ENCODE measurements around the gene AFG3L2.

Gene AFG3L2

DNA sequence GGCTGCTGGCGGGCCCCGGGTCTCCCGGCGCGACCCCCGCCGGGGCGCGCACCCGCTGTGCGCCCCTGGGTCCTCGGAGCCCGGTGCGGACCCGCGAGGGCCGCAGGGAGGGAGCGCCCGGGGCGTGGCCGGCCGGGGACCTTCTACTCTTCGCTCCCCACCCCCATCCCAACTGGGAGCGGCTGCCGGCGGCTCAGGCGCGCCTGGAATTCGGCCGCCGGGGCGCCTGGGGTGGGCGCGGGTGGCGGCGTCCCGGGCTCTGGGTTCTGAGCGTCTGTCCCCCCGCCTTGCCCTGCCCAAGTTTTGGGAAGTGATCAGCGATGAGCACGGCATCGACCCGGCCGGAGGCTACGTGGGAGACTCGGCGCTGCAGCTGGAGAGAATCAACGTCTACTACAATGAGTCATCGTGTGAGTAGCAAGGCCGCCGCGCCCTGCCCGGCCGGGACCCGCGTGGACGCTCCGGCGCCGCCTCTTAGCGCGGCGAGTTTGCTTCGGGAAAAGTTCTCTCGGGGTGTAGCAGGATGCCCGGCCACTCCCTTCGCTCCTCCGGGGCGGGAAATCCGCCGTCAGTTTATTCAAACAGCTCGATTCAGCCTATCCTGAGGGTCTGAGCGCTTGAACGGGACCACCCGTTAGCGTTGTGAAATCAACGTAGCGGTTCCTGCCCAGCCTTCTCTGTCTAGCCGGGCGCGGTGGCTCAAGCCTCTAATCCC, 68.5 kb downstream of the AFG3L2 start:
- peaks cover 11 to 38% of the 10 kb centered on the region in 2 donors for H3K36me3 ChIP-seq (replicated peaks in 1 of 2; ENCODE audit: control insufficient read depth in 2 of 2, insufficient read depth in 2 of 2, low read length in 2 of 2)
- H2BK120ac ChIP-seq (ENCODE audit: low read depth, low read length) = peak overlapping the region; percentile 18
- H4K8ac ChIP-seq (ENCODE audit: low read depth, low read length) = no peak overlapping the region
- peak overlapping the region; percentile 96 for H2AFZ ChIP-seq (ENCODE audit: low read length)
- H3K79me1 ChIP-seq (ENCODE audit: low read depth, low read length) = no peaks in the 10 kb centered on the region
- H2BK12ac ChIP-seq (ENCODE audit: low read length) = no peak overlapping the region
- H2BK15ac ChIP-seq (ENCODE audit: low read length) = peak overlapping the region; percentile 67
- peaks cover 3 to 30% (median 20%) of the 10 kb centered on the region in 3 experiments for H3K27me3 ChIP-seq (ENCODE audit: control insufficient read depth in 3 of 3, insufficient read depth in 3 of 3, low read depth in 1 of 3, low read length in 3 of 3)
- peak overlapping the region; percentile 35 for H3K27ac ChIP-seq (replicated peaks; ENCODE audit: low read length)
- peak overlapping the region; percentile 96 for H3K23ac ChIP-seq (ENCODE audit: low read depth, low read length, poor library complexity)
- peaks cover 6 to 13% of the 10 kb centered on the region in 2 donors for H3K4me1 ChIP-seq (ENCODE audit: control insufficient read depth in 2 of 2, insufficient read depth in 1 of 2, low read depth in 1 of 2, low read length in 2 of 2)
- no peak overlapping the region for H4K91ac ChIP-seq (ENCODE audit: low read depth, low read length, poor library complexity)
- no CpG with 5 or more reads among the region's 81 CpGs for WGBS, 2 donors (ENCODE audit: extremely low coverage in 2 of 2, insufficient read length in 2 of 2, insufficient replicate concordance in 1 of 2)
- peak overlapping the region; percentile 91 for H3K9ac ChIP-seq (ENCODE audit: low read depth, low read length, poor library complexity)
- DNase-seq (ENCODE audit: low spot score) = peak; percentile 63
- H3K4me3 ChIP-seq (ENCODE audit: low read length in 2 of 2) = peak overlapping the region; percentile 93 to 95
- H2BK5ac ChIP-seq (ENCODE audit: low read length) = no peak overlapping the region
- peak overlapping the region; percentile 73 for H2AK5ac ChIP-seq (ENCODE audit: low read depth, low read length)
- peak overlapping the region; percentile 64 for H3K4me2 ChIP-seq (ENCODE audit: insufficient read depth, low read length, poor library complexity, severe bottlenecking)
- peak overlapping the region; percentile 95 for H3K18ac ChIP-seq (ENCODE audit: low read length)
- H3K9me3 ChIP-seq (replicated peaks in 1 of 2; ENCODE audit: control insufficient read depth in 2 of 2, insufficient read depth in 1 of 2, low read depth in 1 of 2, low read length in 2 of 2) = peaks cover 7 to 27% of the 10 kb centered on the region in 2 donors
- H3K4ac ChIP-seq (ENCODE audit: low read length) = no peak overlapping the region
- peak overlapping the region; percentile 56 for H3K14ac ChIP-seq (ENCODE audit: low read length)

DNA sequence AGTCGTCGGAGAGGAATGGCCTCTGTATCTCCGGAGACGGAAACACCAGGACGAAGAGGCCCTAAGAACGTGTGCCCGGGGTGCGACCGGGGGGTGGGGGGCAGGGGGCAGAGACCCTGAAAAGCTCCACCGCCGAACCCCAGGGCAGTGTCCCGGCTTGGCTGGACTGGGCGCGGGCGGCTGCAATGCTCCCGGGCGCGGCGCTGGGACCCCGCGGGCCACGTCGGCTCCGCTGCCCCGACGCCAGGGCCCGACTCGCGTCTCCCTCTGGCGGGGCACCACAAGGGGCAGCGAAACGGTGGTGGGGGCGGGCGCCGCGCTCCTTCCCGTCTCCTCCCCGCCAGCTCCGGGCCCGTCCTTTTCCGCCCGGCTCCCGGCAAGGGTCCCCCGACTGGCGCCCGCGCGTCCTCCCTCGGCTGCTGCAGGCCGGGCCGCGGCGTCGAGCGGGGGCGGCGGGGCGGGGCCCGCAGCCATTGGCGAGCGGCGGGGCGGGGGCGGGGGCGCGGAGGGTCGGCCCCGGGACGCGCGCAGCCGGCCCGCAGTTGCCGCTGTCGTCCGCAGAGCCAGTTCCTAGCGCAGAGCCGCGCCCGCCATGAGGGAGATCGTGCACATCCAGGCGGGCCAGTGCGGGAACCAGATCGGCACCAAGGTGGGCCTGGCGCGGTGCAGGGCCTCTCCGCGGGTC, 69.2 kb downstream of the AFG3L2 start, which contains the start of gene TUBB6:
Gene TUBB6 (plus strand): TSS at position 541 of the 685 bp plus-strand sequence. CDS start 52 bp downstream, at position 593.
- Histone ChIP-seq H4K8ac (ENCODE audit: low read depth, low read length) (no peak within 1 kb of the TSS), H4K91ac (ENCODE audit: low read depth, low read length, poor library complexity) (peak within 1 kb of the TSS; percentile 85)

DNA sequence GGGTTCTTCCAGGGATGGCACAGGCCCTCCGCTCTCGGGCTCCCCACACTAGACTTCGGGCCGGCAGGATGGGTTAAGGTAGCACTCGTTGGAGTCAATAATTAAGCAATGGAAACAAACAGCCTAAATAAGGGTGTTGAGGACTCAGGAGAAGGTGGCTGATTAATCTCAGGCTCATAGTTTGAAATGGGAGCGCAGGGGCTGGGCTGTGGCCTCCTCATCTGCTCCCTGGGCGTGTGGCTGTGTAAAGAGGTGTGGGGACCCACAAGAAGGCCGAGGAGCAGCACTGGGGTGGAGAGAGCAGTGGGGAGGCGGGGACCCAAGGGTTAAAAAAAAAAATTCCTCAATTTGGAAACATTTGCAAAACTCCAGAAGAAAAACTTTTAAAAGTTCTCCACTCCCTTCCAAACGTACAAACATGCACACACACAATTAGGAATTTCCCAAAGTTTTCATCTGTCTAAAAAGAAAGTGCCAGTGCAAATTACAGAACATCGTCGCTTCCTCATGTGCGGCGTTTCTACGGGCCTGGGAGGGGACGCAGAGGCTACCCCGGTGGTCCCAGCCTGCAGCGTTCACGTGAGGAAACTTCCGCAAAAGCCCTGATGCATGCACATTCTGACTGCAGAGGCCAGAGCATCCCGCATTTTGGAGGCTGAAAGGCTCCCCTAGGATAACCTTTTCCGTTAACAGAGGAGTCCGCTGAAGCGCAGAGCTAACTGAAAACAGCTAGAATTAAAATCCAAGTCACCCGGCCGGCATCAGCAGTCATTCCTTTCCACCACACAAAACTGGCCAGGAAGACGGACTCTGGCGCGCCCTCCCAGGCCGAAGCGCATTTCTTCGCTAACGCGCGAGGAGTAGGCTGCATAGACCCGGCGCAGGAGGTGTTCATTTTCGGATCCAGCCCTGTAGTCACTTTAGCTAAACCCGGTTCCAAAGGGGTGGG, 70.0 kb downstream of the AFG3L2 start:
- Histone ChIP-seq H3K27ac (replicated peaks; ENCODE audit: low read length) (no peak overlapping the region), H2BK120ac (ENCODE audit: low read depth, low read length) (no peak overlapping the region), H3K4ac (ENCODE audit: low read length) (no peak overlapping the region), H3K18ac (ENCODE audit: low read length) (peak overlapping the region; percentile 90), H3K14ac (ENCODE audit: low read length) (peak overlapping the region; percentile 17), H2AFZ (ENCODE audit: low read length) (peak overlapping the region; percentile 96), H3K23ac (ENCODE audit: low read depth, low read length, poor library complexity) (no peak overlapping the region), H3K36me3 (replicated peaks in 1 of 2; ENCODE audit: control insufficient read depth in 2 of 2, insufficient read depth in 2 of 2, low read length in 2 of 2) (peaks cover 11 to 25% of the 10 kb centered on the region in 2 donors), H4K91ac (ENCODE audit: low read depth, low read length, poor library complexity) (no peak overlapping the region), H3K4me2 (ENCODE audit: insufficient read depth, low read length, poor library complexity, severe bottlenecking) (peak overlapping the region; percentile 60), H3K79me1 (ENCODE audit: low read depth, low read length) (no peaks in the 10 kb centered on the region), H3K27me3 (ENCODE audit: control insufficient read depth in 3 of 3, insufficient read depth in 3 of 3, low read depth in 1 of 3, low read length in 3 of 3) (peaks cover 3 to 40% (median 20%) of the 10 kb centered on the region in 3 experiments), H2BK15ac (ENCODE audit: low read length) (no peak overlapping the region), H2BK5ac (ENCODE audit: low read length) (no peak overlapping the region), H3K4me1 (ENCODE audit: control insufficient read depth in 2 of 2, insufficient read depth in 1 of 2, low read depth in 1 of 2, low read length in 2 of 2) (peaks cover 6 to 13% of the 10 kb centered on the region in 2 donors), H2BK12ac (ENCODE audit: low read length) (no peak overlapping the region), H3K4me3 (ENCODE audit: low read length in 2 of 2) (peak overlapping the region; percentile 78 to 95), H3K9me3 (replicated peaks in 1 of 2; ENCODE audit: control insufficient read depth in 2 of 2, insufficient read depth in 1 of 2, low read depth in 1 of 2, low read length in 2 of 2) (peaks cover 5 to 21% of the 10 kb centered on the region in 2 donors), H3K9ac (ENCODE audit: low read depth, low read length, poor library complexity) (no peak overlapping the region), H4K8ac (ENCODE audit: low read depth, low read length) (no peak overlapping the region), H2AK5ac (ENCODE audit: low read depth, low read length) (peak overlapping the region; percentile 43)
- peak; percentile 53 for DNase-seq (ENCODE audit: low spot score)
- no CpG with 5 or more reads among the region's 39 CpGs for WGBS, 2 donors (ENCODE audit: extremely low coverage in 2 of 2, insufficient read length in 2 of 2, insufficient replicate concordance in 1 of 2)

More for the DNA sequence above, 69.2 kb downstream of the AFG3L2 start, which contains the start of gene TUBB6:
- Histone ChIP-seq H3K27me3 (ENCODE audit: control insufficient read depth in 3 of 3, insufficient read depth in 3 of 3, low read depth in 1 of 3, low read length in 3 of 3) (peaks cover 3 to 32% (median 20%) of the 10 kb centered on the region in 3 experiments), H3K79me1 (ENCODE audit: low read depth, low read length) (no peaks in the 10 kb centered on the region), H3K4me1 (ENCODE audit: control insufficient read depth in 2 of 2, insufficient read depth in 1 of 2, low read depth in 1 of 2, low read length in 2 of 2) (peaks cover 6 to 13% of the 10 kb centered on the region in 2 donors), H3K36me3 (replicated peaks in 1 of 2; ENCODE audit: control insufficient read depth in 2 of 2, insufficient read depth in 2 of 2, low read length in 2 of 2) (peaks cover 11 to 31% of the 10 kb centered on the region in 2 donors), H3K4ac (ENCODE audit: low read length) (no peak within 1 kb of the TSS), H3K18ac (ENCODE audit: low read length) (peak within 1 kb of the TSS; percentile 95), H3K9me3 (replicated peaks in 1 of 2; ENCODE audit: control insufficient read depth in 2 of 2, insufficient read depth in 1 of 2, low read depth in 1 of 2, low read length in 2 of 2) (peaks cover 7 to 27% of the 10 kb centered on the region in 2 donors), H2BK120ac (ENCODE audit: low read depth, low read length) (peak within 1 kb of the TSS; percentile 18), H2BK12ac (ENCODE audit: low read length) (no peak within 1 kb of the TSS), H3K27ac (replicated peaks; ENCODE audit: low read length) (peak within 1 kb of the TSS; percentile 35), H2AK5ac (ENCODE audit: low read depth, low read length) (peak within 1 kb of the TSS; percentile 73), H3K4me3 (ENCODE audit: low read length in 2 of 2) (peak within 1 kb of the TSS; percentile 93 to 95), H2BK15ac (ENCODE audit: low read length) (peak within 1 kb of the TSS; percentile 67), H2BK5ac (ENCODE audit: low read length) (no peak within 1 kb of the TSS), H3K9ac (ENCODE audit: low read depth, low read length, poor library complexity) (peak within 1 kb of the TSS; percentile 91), H2AFZ (ENCODE audit: low read length) (peak within 1 kb of the TSS; percentile 96), H3K14ac (ENCODE audit: low read length) (peak within 1 kb of the TSS; percentile 56), H3K23ac (ENCODE audit: low read depth, low read length, poor library complexity) (peak within 1 kb of the TSS; percentile 96), H3K4me2 (ENCODE audit: insufficient read depth, low read length, poor library complexity, severe bottlenecking) (peak within 1 kb of the TSS; percentile 64)
- no CpG with 5 or more reads among the region's 88 CpGs for WGBS, 2 donors (ENCODE audit: extremely low coverage in 2 of 2, insufficient read length in 2 of 2, insufficient replicate concordance in 1 of 2)
- peak; percentile 57 for DNase-seq (ENCODE audit: low spot score)

Measured in neuronal stem cell (in vitro differentiated cells).